Suprapubic skin (tissue), 4 donors: Measurements from ENCODE around the gene WNT7A. TPM values are rescaled to one million over a fixed set of nuclear protein-coding genes. Genes with fewer than 3 reads are reported as not detected.

Experiments
- DNase-seq, 2 donors: peaks; one replicate each; pipeline ENCODE4 v3.0.0-alpha.2; 2019; ENCODE audit warnings: low spot score in 2 of 2
- H3K27ac ChIP-seq: fragments of 200-600 bp; sonication (generic); one replicate; pipeline ENCODE4 v1.5.1; 2019
- H3K27me3 ChIP-seq: fragments of 200-600 bp; sonication (generic); one replicate; pipeline ENCODE4 v1.5.1; 2019
- H3K36me3 ChIP-seq: fragments of 200-600 bp; sonication (generic); one replicate; pipeline ENCODE4 v1.5.1; 2019
- H3K4me1 ChIP-seq: fragments of 200-600 bp; sonication (generic); one replicate; pipeline ENCODE4 v1.5.1; 2019
- H3K4me3 ChIP-seq: fragments of 200-600 bp; sonication (generic); one replicate; pipeline ENCODE4 v1.5.1; 2019; ENCODE audit warnings: mild to moderate bottlenecking
- H3K9me3 ChIP-seq: fragments of 200-600 bp; sonication (generic); one replicate; pipeline ENCODE4 v1.5.1; 2019
- EP300 ChIP-seq: sonication (generic); formaldehyde crosslinking; IDR thresholded peaks from one replicate; pipeline ENCODE4 v1.6.1; 2017; ENCODE audit warnings: antibody characterized with exemption
- POLR2A ChIP-seq, 2 donors: fragments of 450-650 bp; IDR thresholded peaks; one replicate each; pipeline ENCODE4 v1.6.1; 2017; ENCODE audit warnings: antibody characterized with exemption in 2 of 2, mild to moderate bottlenecking in 2 of 2, moderate library complexity in 2 of 2
- POLR2AphosphoS5 ChIP-seq, 3 donors: sonication (generic); formaldehyde crosslinking; IDR thresholded peaks; one replicate each; pipeline ENCODE4 v1.6.1; 2017; ENCODE audit warnings: antibody characterized with exemption in 3 of 3
- WGBS: methylation state at CpG from one replicate; pipeline ENCODE4 v1.1.5; 2018; 5-methylcytosine and 5-hydroxymethylcytosine counted together
- total RNA-seq, 4 donors: library from RNA; depleted of rRNA; stranded (reverse); fragments of >200 nt; gene quantifications; one replicate each; pipeline ENCODE4 v1.1.0, GENCODE V29; 2016
- TF ChIP-seq, protein P1 (sequence below), 2 donors: fragments of 200-600 bp in 1 of 2; fragments of 450-650 bp in 1 of 2; sonication (generic) in 1 of 2; IDR thresholded peaks; one replicate each; pipeline ENCODE4 v1.5.1; 2016 to 2019; ENCODE audit warnings: antibody characterized with exemption in 2 of 2, mild to moderate bottlenecking in 1 of 2, moderate library complexity in 1 of 2

The WNT7A gene
- total RNA-seq, 4 donors from 2014 or later = 1.1 to 3.9 (median 1.8) TPM

DNA sequence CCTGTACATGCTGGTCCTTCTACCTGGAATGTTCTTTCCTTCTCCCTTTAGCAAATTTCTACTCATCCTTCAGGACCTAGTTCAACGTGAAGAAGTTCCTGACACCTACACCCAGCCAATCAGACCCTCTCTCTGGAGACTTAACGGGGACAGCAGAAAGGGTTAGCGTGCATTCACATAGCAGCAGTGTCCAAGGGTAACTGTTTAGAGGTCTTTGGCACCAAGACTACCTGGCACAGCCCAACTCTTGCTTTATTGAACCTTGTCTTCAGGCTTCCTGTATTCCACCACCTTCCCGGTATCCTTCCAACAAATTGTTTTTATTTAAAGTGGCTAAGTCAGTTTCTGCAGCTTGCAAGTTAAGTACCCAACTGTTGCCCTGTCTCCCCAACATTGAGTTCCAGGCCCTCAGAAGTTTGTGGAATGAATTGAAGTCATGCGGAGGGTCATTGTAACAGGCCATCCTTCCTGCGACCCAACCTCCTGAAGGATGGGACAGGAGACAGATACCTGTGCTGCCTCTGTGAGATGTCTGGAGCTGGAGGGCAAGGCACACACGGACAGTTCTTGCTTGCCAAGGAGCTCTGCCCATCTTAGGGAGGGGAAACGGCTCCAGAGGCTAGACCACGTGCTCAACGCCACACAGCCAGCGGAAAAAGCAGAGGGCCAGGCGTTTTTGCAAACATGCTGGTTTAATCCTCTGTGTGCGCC is 14.4 kb upstream of the WNT7A start:
- no peaks in the 10 kb centered on the region for H3K27me3 ChIP-seq
- 75% methylated on average over 10 of the region's 13 CpGs for WGBS
- H3K9me3 ChIP-seq = no peaks in the 10 kb centered on the region
- peaks cover 30% of the 10 kb centered on the region for H3K4me1 ChIP-seq
- TF ChIP-seq POLR2AphosphoS5 (IDR thresholded peaks at IDR 0.05) = no peak
- TF ChIP-seq POLR2A (IDR thresholded peaks at IDR 0.05) = no peak
- TF ChIP-seq, protein P1, sequence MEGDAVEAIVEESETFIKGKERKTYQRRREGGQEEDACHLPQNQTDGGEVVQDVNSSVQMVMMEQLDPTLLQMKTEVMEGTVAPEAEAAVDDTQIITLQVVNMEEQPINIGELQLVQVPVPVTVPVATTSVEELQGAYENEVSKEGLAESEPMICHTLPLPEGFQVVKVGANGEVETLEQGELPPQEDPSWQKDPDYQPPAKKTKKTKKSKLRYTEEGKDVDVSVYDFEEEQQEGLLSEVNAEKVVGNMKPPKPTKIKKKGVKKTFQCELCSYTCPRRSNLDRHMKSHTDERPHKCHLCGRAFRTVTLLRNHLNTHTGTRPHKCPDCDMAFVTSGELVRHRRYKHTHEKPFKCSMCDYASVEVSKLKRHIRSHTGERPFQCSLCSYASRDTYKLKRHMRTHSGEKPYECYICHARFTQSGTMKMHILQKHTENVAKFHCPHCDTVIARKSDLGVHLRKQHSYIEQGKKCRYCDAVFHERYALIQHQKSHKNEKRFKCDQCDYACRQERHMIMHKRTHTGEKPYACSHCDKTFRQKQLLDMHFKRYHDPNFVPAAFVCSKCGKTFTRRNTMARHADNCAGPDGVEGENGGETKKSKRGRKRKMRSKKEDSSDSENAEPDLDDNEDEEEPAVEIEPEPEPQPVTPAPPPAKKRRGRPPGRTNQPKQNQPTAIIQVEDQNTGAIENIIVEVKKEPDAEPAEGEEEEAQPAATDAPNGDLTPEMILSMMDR (IDR thresholded peaks at IDR 0.05) = no peak
- no peak for TF ChIP-seq EP300
- H3K4me3 ChIP-seq = no peak overlapping the region
- no peak overlapping the region for H3K27ac ChIP-seq
- DNase-seq = no peak
- no peaks in the 10 kb centered on the region for H3K36me3 ChIP-seq

DNA sequence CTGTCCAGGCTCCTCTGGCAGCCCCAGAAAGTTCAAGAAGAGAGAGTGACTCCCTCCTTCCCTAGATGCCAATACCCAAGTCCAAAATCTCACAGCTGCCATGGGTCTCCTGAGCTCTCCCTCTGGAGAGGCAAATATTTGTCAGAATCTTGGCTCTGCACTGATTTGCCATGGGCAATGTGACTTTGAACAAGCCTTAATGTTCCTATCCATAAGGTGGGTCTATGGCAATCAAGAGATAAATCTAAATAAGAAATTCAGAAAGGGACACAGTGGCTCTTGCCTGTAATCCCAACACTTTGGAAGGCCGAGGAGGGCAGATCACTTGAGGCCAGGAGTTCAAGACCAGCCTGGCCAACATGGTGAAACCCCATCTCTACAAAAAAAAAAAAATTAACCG is 12.4 kb upstream of the WNT7A start:
- TF ChIP-seq POLR2A (IDR thresholded peaks at IDR 0.05) (no peak), EP300 (no peak), POLR2AphosphoS5 (IDR thresholded peaks at IDR 0.05) (no peak)
- TF ChIP-seq, protein P1 (IDR thresholded peaks at IDR 0.05) = no peak
- Histone ChIP-seq H3K9me3 (no peaks in the 10 kb centered on the region), H3K27ac (no peak overlapping the region), H3K4me3 (no peak overlapping the region), H3K36me3 (no peaks in the 10 kb centered on the region), H3K4me1 (peaks cover 30% of the 10 kb centered on the region), H3K27me3 (no peaks in the 10 kb centered on the region)
- no peak for DNase-seq
- 95% methylated on average over 2 of the region's 2 CpGs for WGBS

DNA sequence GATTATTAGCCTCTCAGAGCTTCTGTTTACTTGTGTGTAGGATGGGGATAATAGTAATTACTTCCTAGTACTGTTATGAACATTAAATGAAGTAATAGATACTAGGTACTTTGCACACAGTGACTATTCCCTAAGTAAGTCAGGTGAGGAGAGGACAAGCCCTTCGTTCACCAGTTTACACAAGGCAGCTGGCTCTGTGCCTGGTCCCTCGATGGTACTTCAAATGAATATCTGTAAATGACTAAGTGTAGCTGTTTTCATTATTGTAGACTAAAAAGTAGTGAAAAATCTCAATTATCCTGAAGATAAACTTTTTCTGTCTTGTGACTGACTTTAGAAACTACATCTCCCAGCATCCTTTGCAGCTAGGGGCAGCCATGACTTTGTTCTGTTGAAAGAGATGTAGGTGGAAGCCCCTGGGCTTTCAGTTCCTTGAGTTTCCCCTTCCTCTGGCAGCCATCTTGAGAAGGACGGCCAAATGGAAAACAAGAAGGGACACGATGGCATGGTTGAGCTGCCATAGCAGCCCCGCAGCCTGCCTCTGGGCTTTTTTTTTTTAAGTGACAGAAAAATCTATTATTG is 11.7 kb upstream of the WNT7A start:
- no peaks in the 10 kb centered on the region for H3K27me3 ChIP-seq
- WGBS = 60% methylated on average over 5 of the region's 5 CpGs
- TF ChIP-seq EP300 (no peak), POLR2AphosphoS5 (IDR thresholded peaks at IDR 0.05) (no peak), POLR2A (IDR thresholded peaks at IDR 0.05) (no peak)
- TF ChIP-seq, protein P1 (IDR thresholded peaks at IDR 0.05) = no peak
- no peak overlapping the region for H3K4me3 ChIP-seq
- H3K4me1 ChIP-seq = peaks cover 27% of the 10 kb centered on the region
- H3K27ac ChIP-seq = no peak overlapping the region
- H3K36me3 ChIP-seq = no peaks in the 10 kb centered on the region
- no peak for DNase-seq
- H3K9me3 ChIP-seq = no peaks in the 10 kb centered on the region

- TF ChIP-seq EP300 = no peak
- TF ChIP-seq, protein P1 (IDR thresholded peaks at IDR 0.05) = no peak
- TF ChIP-seq POLR2A (IDR thresholded peaks at IDR 0.05) = no peak
- no peak for TF ChIP-seq POLR2AphosphoS5 (IDR thresholded peaks at IDR 0.05)
- no peak overlapping the region for H3K4me3 ChIP-seq
- H3K36me3 ChIP-seq = no peaks in the 10 kb centered on the region
- no peaks in the 10 kb centered on the region for H3K9me3 ChIP-seq
- no peak overlapping the region for H3K27ac ChIP-seq
- H3K27me3 ChIP-seq = no peaks in the 10 kb centered on the region
- peaks cover 21% of the 10 kb centered on the region for H3K4me1 ChIP-seq
- DNase-seq = no peak
These were observed 11.1 kb upstream of the WNT7A start for GRCh38 chr3:13891017-13891392.

DNA sequence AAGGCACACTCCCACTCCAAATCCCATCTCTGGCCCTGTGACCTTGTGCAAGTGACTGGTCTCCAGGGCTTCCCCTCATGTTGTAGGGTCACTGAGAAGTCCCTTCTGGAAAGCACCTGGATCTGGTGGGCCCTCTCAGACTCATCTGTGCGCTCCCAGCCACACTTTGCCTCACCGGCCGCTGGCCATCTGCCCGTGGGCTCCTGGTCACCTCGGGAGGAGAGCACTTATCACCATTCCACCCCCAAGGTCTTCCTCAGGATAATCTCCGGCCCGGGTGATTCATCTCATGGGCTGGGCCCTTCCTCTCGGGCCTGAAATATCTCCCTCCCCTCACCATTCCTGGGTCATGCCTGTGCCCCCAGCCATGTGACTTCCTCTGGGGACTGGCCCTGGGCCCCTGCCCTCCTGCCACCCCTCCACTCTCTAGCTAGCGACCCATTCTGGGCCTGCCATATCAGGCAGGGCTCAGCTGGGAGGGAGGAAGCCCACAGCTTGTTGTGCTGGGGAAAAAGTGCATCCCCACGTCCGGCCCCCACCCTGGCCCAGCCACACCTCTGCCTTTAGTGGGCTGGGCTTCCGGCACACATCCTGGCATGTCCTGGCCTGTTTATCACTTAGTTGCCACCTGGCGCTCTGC is 10.6 kb upstream of the WNT7A start:
- DNase-seq = peak in 1 of 2 donors; percentile 72
- no peak overlapping the region for H3K27ac ChIP-seq

More for the DNA sequence above, 10.6 kb upstream of the WNT7A start:
- Histone ChIP-seq H3K36me3 (no peaks in the 10 kb centered on the region), H3K4me3 (no peak overlapping the region), H3K9me3 (no peaks in the 10 kb centered on the region), H3K4me1 (peaks cover 16% of the 10 kb centered on the region), H3K27me3 (peaks cover 3% of the 10 kb centered on the region)
- no peak for TF ChIP-seq POLR2A (IDR thresholded peaks at IDR 0.05)
- TF ChIP-seq EP300 = no peak
- TF ChIP-seq, protein P1 (IDR thresholded peaks at IDR 0.05) = no peak
- TF ChIP-seq POLR2AphosphoS5 (IDR thresholded peaks at IDR 0.05) = no peak
- WGBS = 29% methylated on average over 10 of the region's 13 CpGs
